ENCODE results near the gene EXOC6. TPM values are rescaled to one million over a fixed set of nuclear protein-coding genes. Genes with fewer than 3 reads are reported as not detected.

EXOC6 gene
- total and polyA plus RNA-seq, 4 experiments from 2014 or later: 4.3 to 11.4 (median 10.9) TPM

DNA sequence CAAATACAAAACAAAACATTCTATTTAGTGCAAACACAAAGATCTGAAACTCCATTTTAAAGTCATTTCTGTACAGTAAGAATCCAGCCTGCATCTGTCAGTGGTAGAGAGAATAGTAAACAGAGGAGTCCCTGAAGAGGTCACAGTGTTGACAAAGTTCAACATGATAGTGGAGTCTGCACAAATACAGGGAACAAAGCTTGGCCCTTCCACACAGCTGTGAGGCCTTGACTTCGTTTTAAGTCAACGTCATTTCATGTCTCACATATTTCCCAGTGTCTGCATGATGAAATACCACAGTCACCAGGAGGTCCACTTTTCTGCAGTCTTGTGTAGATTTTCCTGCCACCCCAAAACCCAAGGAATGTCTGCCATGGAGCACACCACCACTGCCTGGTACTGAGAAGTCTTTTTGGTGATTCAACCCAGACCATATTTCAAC lies 258.3 kb downstream of the EXOC6 start:
- H3K4me3 Mint-ChIP-seq: no peak overlapping the region

More for the DNA sequence above, 258.3 kb downstream of the EXOC6 start:
- H3K4me3 ChIP-seq (ENCODE audit: low read length in 2 of 2): no peak overlapping the region
- intact Hi-C loops (cut with micrococcal nuclease): no loop called here
- no peak overlapping the region for H3K27ac ChIP-seq (ENCODE audit: low read depth, low read length)
- H3K27me3 Mint-ChIP-seq: peaks cover 0 to 6% of the 10 kb centered on the region in 2 donors
- H3K4me1 ChIP-seq (ENCODE audit: insufficient read depth, low read length): no peaks in the 10 kb centered on the region
- peak overlapping the region in 1 of 7 donors; percentile 64 for H3K27ac Mint-ChIP-seq
- H3K36me3 Mint-ChIP-seq: no peaks in the 10 kb centered on the region
- CTCF ChIA-PET (ENCODE audit: partially characterized antibody): interaction anchor here (0.8 to 3.3 kb wide), 2 partner anchors 9 to 405 kb away, joined by 5 to 15 read pairs; no protein-coding TSS in a partner anchor
- H3K9me3 Mint-ChIP-seq: peaks cover 0 to 11% (median 2%) of the 10 kb centered on the region in 8 donors
- no peaks in the 10 kb centered on the region for H3K4me1 Mint-ChIP-seq
- no peaks in the 10 kb centered on the region for H3K9me3 ChIP-seq (ENCODE audit: control insufficient read depth in 1 of 2, low read length in 2 of 2)
- no peaks in the 10 kb centered on the region for H3K36me3 ChIP-seq (ENCODE audit: insufficient read depth, low read length)
- DNase-seq: no peak
- no peaks in the 10 kb centered on the region for H3K27me3 ChIP-seq (ENCODE audit: insufficient read depth, low read length)
- POLR2A ChIA-PET (ENCODE audit: partially characterized antibody): interaction anchor here (0.8 kb wide), 1 partner anchor 10 kb away, joined by 3 read pairs; no protein-coding TSS in a partner anchor

Other genes with a start within 250 kb of the EXOC6 start
- under 1 TPM in 1 of 2 experiments, not detected in 1; 0.32 TPM for gene HHEX, start 158.6 kb upstream of the EXOC6 start, total RNA-seq
- 1 to 10 TPM in 1 of 2 donors, under 1 TPM in 1; 0.98 to 1.2 TPM for gene HHEX, start 158.6 kb upstream of the EXOC6 start, polyA plus RNA-seq
- gene CYP26C1, start 212.3 kb downstream of the EXOC6 start, total RNA-seq: under 1 TPM; 0.20 to 0.22 TPM
- gene CYP26C1, start 212.3 kb downstream of the EXOC6 start, polyA plus RNA-seq: under 1 TPM in 1 of 2 donors, not detected in 1; 0.08 TPM
- not detected for gene CYP26A1, start 225.4 kb downstream of the EXOC6 start, total RNA-seq
- not detected for gene CYP26A1, start 225.4 kb downstream of the EXOC6 start, polyA plus RNA-seq